Activated CD4-positive, alpha-beta T cell treated with anti-CD3 and anti-CD28 coated beads for 24 hours (primary cell): ENCODE measurements around the gene ANKMY1.
A peak's percentile ranks its signal among the peaks of the same experiment; 100 is the strongest.
"Not testable (repeated sequence)": the region's sequence is repeated elsewhere in the genome, so short reads cannot be mapped to it uniquely, and the experiment has no call there.

ENCODE experiments used
- DNase-seq, 2 donors: peaks; one replicate each; pipeline ENCODE4 v3.0.0-alpha.2; 2020; ENCODE audit warnings: low read depth in 2 of 2

ANKMY1 gene

GRCh38 chr2:240521885-240522284 lies 35.9 kb downstream of the ANKMY1 start:
- DNase-seq, result not testable (repeated sequence)

DNA sequence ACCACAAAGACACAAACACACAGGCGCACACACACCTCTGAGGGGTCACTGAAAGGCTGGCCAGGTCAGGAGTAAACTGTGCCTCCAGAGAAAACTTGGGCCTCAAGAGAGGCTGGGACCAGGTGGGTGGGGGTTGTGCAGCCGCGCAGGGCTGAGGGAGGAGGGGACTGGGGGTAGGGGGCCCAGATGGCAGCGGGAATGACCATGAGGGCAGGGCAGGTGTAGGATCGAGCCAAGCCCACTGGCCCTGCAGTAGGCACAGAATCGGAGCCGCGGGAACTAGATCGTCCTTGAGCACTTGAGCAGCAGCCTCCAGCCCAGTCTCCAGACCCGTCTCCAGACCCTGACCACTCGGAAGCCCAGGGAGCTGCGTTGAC lies 36.8 kb downstream of the ANKMY1 start:
- no peak for DNase-seq

DNA sequence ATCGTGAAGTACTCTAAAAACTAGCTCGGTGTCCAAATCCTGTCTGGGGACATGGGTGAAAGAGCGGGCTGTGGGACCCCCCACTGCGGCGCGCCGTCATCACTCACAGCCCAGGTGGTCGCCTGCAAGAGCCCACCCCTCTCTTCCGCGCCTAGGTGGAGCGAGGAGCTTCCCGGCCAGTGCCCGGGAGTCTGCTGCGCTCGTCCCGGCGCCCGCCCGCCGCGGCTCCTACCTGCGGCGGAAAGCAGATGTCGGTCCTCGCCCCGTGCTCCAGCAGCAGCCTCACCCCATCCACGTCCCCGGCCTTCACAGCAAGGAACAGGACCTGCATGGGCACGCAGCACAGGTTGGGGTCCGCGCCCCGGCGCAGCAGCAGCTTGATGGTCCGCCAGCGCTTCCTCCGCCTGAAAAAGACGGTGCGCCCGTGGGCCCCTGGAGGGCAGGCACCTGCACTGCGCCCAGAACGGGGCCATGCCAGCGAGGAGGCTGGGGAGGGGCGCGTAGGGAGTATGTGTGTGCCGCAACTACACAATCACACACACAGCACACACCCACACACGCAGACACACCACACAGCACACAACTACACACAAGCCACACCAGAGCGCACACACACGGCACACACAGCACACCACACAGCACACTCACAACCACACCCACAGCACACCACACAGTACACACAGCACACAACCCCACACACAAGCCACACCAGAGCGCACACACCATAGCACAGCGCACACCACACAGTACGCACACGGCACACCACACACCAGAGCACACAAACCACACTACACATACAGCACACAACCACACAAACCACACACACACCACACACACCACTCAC lies 37.4 kb downstream of the ANKMY1 start:
- DNase-seq, result no peak

GRCh38 chr2:240519396-240520129 lies 38.2 kb downstream of the ANKMY1 start:
- no peak for DNase-seq

GRCh38 chr2:240518981-240519380 lies 38.8 kb downstream of the ANKMY1 start:
- no peak for DNase-seq

DNA sequence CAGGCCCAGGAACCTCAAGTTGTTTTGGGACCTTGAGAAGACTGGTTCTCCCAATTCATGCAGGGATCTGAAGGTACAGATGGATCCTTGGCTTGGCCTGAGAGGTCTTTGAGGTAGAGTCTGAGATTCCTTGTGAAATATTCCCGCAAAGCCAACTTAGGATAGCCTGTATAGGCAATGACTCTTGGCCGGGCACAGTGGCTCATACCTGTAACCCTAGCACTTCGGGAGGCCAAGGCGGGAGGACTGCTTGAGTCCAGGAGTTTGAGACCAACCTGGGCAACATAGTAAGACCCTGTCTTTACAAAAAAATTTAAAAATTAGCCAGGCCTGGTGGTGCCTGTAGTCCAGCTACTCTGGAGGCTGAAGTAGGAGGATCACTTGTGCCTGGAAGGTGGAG lies 40.4 kb downstream of the ANKMY1 start:
- DNase-seq, result no peak

- no peak for DNase-seq
Measured at GRCh38 chr2:240514631-240515030, 43.2 kb downstream of the ANKMY1 start.

- peak; percentile 71 to 73 for DNase-seq
Measured at GRCh38 chr2:240513549-240514287, 44.1 kb downstream of the ANKMY1 start.

DNA sequence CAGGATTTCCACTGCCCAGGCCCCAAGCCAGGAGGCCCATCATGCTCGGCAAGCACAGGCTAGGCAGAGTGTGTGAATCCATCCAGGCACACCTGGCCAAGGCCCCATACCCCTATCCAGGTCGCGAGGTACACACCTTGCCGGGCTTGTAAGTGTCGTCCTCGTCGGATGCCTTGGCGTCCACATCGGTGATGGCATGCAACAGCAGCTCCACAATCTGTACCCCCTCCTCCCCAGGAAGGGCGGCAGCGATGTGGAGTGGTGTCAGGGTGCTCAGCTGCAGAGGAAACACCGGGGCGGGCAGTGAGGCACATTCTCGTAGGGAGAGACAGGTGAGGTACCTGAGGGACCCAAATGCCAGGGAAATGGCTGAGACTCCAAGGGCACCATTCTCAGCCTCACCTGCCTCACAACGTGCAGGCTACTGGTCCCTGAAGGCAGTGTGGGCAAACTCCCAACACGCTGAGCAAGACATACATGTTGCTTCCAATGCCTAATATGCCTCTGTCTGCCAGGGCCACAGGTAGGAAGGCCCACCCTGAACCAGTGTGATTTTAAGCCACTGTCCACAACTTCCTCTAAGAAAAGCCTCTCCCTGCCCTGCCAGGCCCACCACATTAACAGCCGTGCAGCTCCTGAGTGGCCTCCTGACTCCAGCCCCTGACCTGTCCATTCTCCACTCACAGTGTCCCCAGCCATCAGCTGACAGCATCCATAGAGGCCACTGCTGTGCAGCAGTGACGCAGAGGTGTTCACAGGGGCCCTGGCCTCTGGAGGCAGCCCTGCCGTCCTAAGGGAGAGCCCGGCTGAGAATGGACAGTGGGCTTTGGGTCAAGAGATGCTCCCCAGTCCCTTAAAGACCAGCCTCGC lies 44.9 kb downstream of the ANKMY1 start:
- no peak for DNase-seq

GRCh38 chr2:240512109-240512485 lies 45.7 kb downstream of the ANKMY1 start:
- DNase-seq, result no peak

- DNase-seq, result no peak
Measured at GRCh38 chr2:240511351-240512108, 46.3 kb downstream of the ANKMY1 start.

- no peak for DNase-seq
Measured at GRCh38 chr2:240510513-240511210, 47.1 kb downstream of the ANKMY1 start.

GRCh38 chr2:240509667-240510512 lies 47.9 kb downstream of the ANKMY1 start:
- no peak for DNase-seq

- no peak for DNase-seq
Measured at GRCh38 chr2:240508832-240509545, 48.8 kb downstream of the ANKMY1 start.

- DNase-seq, result no peak
Measured at GRCh38 chr2:240507778-240508251, 50.0 kb downstream of the ANKMY1 start.

GRCh38 chr2:240507060-240507777 lies 50.6 kb downstream of the ANKMY1 start:
- DNase-seq, result no peak

GRCh38 chr2:240506406-240507059 lies 51.3 kb downstream of the ANKMY1 start:
- no peak for DNase-seq
